ENCODE data around the gene FHL3.

The FHL3 gene

DNA sequence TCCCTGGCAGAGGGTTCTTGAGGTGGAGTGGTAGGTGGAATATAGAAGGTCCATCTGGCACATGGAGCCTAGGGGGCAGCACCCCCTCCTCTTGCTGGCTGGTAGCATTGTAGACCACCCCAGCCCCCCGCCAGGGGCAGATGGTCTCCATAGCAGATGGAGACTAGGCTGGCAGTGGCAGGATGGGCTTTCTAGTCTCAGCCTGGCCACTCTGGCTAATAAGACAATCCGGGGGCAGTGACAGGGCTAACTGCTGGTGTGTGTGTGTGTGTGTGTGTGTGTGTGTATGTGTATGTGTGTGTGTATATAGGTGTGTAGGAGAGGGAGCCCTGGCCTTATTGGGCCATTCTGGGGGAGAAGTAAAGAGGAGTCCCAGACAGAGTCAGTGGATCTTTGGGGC lies 23.4 kb upstream of the FHL3 start:
- H2AFZ ChIP-seq (ENCODE audit: low read depth, low read length) = no peak overlapping the region
- no peak overlapping the region for H3K27ac ChIP-seq (ENCODE audit: low read length, poor library complexity, severe bottlenecking)
- H3K23ac ChIP-seq (ENCODE audit: low read length in 2 of 2) = no peak overlapping the region
- peak overlapping the region in 1 of 2 experiments; percentile 6 for H3K18ac ChIP-seq (ENCODE audit: low read depth in 1 of 2, low read length in 2 of 2)
- H3K4me1 ChIP-seq (ENCODE audit: control insufficient read depth, insufficient read depth, low read depth, low read length) = peaks cover 41% of the 10 kb centered on the region
- peak overlapping the region; percentile 62 for H3K9ac ChIP-seq (ENCODE audit: low read length)
- H3K9me3 ChIP-seq (ENCODE audit: control insufficient read depth, low read length) = no peaks in the 10 kb centered on the region
- WGBS = 69% methylated on average over 2 of the region's 2 CpGs
- H2BK5ac ChIP-seq (ENCODE audit: low read depth, low read length, poor library complexity, severe bottlenecking) = no peak overlapping the region
- H3K4me2 ChIP-seq (ENCODE audit: low read length, poor library complexity, severe bottlenecking) = no peak overlapping the region
- H2BK12ac ChIP-seq (ENCODE audit: low read length in 2 of 2) = no peak overlapping the region
- no peak overlapping the region for H2BK120ac ChIP-seq (ENCODE audit: low read depth, low read length)
- H3K14ac ChIP-seq (ENCODE audit: low read length in 2 of 2) = no peak overlapping the region
- H2AK5ac ChIP-seq (ENCODE audit: low read length, severe bottlenecking) = peak overlapping the region; percentile 1
- no peaks in the 10 kb centered on the region for H3K27me3 ChIP-seq (ENCODE audit: control insufficient read depth in 1 of 2, insufficient read depth in 1 of 2, low read length in 2 of 2)
- H4K91ac ChIP-seq (ENCODE audit: low read length) = no peak overlapping the region
- H4K8ac ChIP-seq (ENCODE audit: low read length) = no peak overlapping the region
- H3K4me3 ChIP-seq (ENCODE audit: insufficient read depth in 1 of 2, low read depth in 1 of 2, low read length in 2 of 2) = no peak overlapping the region
- no peak overlapping the region for H2BK15ac ChIP-seq (ENCODE audit: low read depth, poor library complexity, severe bottlenecking)
- no peak overlapping the region for H3K4ac ChIP-seq (ENCODE audit: low read depth in 1 of 2, low read length in 2 of 2)
- peaks cover 4% of the 10 kb centered on the region for H3K79me1 ChIP-seq (replicated peaks; ENCODE audit: low read length, poor library complexity, severe bottlenecking)
- DNase-seq = no peak
- H3K36me3 ChIP-seq (ENCODE audit: control insufficient read depth in 1 of 2, insufficient read depth in 2 of 2, low read depth in 1 of 2, low read length in 2 of 2) = peaks cover 28 to 29% of the 10 kb centered on the region in 2 experiments

DNA sequence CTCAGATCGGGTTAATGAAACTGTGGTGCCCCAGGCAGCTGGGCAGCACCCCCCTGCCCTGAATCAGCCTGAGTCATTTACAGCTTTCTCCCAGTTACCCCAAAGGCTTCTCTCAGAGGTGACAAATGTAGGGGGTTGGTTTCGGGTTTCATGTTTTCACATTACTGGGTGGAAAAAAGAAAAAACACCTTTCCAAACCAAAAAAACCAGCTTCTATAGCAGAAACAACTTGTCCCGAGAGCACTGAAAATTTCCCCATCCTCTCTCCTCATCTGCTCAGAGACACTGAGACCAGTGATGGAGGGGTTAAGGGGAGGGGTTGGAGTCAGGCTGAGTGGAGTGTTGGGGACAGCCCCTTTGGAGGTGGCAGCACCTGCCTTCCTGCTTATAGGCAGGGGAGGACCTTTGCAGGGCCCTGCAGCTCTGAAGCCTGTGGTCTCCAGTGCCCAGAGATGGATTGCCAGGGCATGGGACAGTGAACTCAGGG lies 22.8 kb upstream of the FHL3 start:
- peaks cover 6% of the 10 kb centered on the region for H3K79me1 ChIP-seq (replicated peaks; ENCODE audit: low read length, poor library complexity, severe bottlenecking)
- no peak overlapping the region for H2BK5ac ChIP-seq (ENCODE audit: low read depth, low read length, poor library complexity, severe bottlenecking)
- no peak overlapping the region for H2BK15ac ChIP-seq (ENCODE audit: low read depth, poor library complexity, severe bottlenecking)
- H2BK120ac ChIP-seq (ENCODE audit: low read depth, low read length) = no peak overlapping the region
- peak overlapping the region; percentile 62 for H3K9ac ChIP-seq (ENCODE audit: low read length)
- WGBS = 100% methylated on average over 1 of the region's 3 CpGs
- no peak overlapping the region for H4K8ac ChIP-seq (ENCODE audit: low read length)
- H3K4me2 ChIP-seq (ENCODE audit: low read length, poor library complexity, severe bottlenecking) = no peak overlapping the region
- H3K14ac ChIP-seq (ENCODE audit: low read length in 2 of 2) = no peak overlapping the region
- no peak for DNase-seq
- no peak overlapping the region for H3K18ac ChIP-seq (ENCODE audit: low read depth in 1 of 2, low read length in 2 of 2)
- no peak overlapping the region for H3K4ac ChIP-seq (ENCODE audit: low read depth in 1 of 2, low read length in 2 of 2)
- H3K4me1 ChIP-seq (ENCODE audit: control insufficient read depth, insufficient read depth, low read depth, low read length) = peaks cover 41% of the 10 kb centered on the region
- H2AK5ac ChIP-seq (ENCODE audit: low read length, severe bottlenecking) = no peak overlapping the region
- H3K23ac ChIP-seq (ENCODE audit: low read length in 2 of 2) = no peak overlapping the region
- no peak overlapping the region for H3K4me3 ChIP-seq (ENCODE audit: insufficient read depth in 1 of 2, low read depth in 1 of 2, low read length in 2 of 2)
- no peak overlapping the region for H2BK12ac ChIP-seq (ENCODE audit: low read length in 2 of 2)
- peaks cover 29 to 33% of the 10 kb centered on the region in 2 experiments for H3K36me3 ChIP-seq (ENCODE audit: control insufficient read depth in 1 of 2, insufficient read depth in 2 of 2, low read depth in 1 of 2, low read length in 2 of 2)
- no peaks in the 10 kb centered on the region for H3K27me3 ChIP-seq (ENCODE audit: control insufficient read depth in 1 of 2, insufficient read depth in 1 of 2, low read length in 2 of 2)
- H2AFZ ChIP-seq (ENCODE audit: low read depth, low read length) = no peak overlapping the region
- H3K27ac ChIP-seq (ENCODE audit: low read length, poor library complexity, severe bottlenecking) = no peak overlapping the region
- no peaks in the 10 kb centered on the region for H3K9me3 ChIP-seq (ENCODE audit: control insufficient read depth, low read length)
- H4K91ac ChIP-seq (ENCODE audit: low read length) = no peak overlapping the region

DNA sequence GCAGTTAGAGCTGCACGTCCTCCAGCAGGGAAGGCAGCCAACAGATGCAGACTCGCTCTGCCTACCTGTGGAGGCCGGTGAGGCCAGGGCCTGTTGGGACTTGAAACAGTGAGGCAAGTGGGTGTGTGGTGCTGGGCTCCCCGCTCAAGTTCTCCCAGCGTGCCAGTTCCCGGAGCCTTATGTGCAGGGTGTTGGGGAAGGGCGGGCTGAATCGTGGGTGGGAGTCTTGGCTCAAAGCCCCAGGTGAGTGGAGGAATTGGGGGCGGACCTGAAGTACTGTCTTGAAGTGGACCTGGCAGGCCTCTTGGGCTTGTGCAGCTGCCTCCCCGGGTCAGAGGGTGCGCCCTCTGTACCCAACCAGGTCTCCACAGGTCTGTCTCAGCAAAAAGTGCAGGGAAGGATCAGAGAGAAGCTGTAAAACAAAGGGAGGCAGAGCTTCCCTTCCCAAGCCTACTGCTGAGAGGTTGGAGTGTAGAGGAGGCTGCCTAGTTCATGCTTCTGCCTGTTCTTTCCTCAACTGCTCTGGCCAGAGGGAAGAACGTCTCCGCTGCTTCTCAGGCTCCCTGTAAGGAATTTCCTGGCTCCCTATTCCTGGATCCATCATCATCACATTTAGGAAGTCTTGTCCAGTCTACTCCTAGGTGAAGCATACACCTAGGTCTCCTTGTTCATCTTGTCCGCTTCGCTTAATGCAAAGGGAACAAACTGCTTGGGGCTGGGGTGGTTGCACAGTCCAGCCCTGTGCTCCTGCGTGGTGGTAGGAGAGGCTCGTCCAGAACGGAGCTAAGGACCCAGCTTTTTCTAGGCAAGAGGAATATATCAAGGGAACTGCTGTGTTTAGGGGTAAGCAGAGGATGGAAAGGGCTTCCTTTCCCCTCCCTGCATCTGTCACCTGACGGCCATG lies 22.1 kb upstream of the FHL3 start:
- no peaks in the 10 kb centered on the region for H3K9me3 ChIP-seq (ENCODE audit: control insufficient read depth, low read length)
- no peak for DNase-seq
- H3K4ac ChIP-seq (ENCODE audit: low read depth in 1 of 2, low read length in 2 of 2) = peak overlapping the region in 1 of 2 experiments; percentile 32
- no peak overlapping the region for H3K4me3 ChIP-seq (ENCODE audit: insufficient read depth in 1 of 2, low read depth in 1 of 2, low read length in 2 of 2)
- WGBS = 94% methylated on average over 18 of the region's 19 CpGs
- H3K36me3 ChIP-seq (ENCODE audit: control insufficient read depth in 1 of 2, insufficient read depth in 2 of 2, low read depth in 1 of 2, low read length in 2 of 2) = peaks cover 29 to 40% of the 10 kb centered on the region in 2 experiments
- H3K14ac ChIP-seq (ENCODE audit: low read length in 2 of 2) = no peak overlapping the region
- H2BK15ac ChIP-seq (ENCODE audit: low read depth, poor library complexity, severe bottlenecking) = no peak overlapping the region
- H2AFZ ChIP-seq (ENCODE audit: low read depth, low read length) = no peak overlapping the region
- H3K79me1 ChIP-seq (replicated peaks; ENCODE audit: low read length, poor library complexity, severe bottlenecking) = peaks cover 9% of the 10 kb centered on the region
- no peak overlapping the region for H3K18ac ChIP-seq (ENCODE audit: low read depth in 1 of 2, low read length in 2 of 2)
- H2BK120ac ChIP-seq (ENCODE audit: low read depth, low read length) = no peak overlapping the region
- no peak overlapping the region for H2BK5ac ChIP-seq (ENCODE audit: low read depth, low read length, poor library complexity, severe bottlenecking)
- H3K27ac ChIP-seq (ENCODE audit: low read length, poor library complexity, severe bottlenecking) = no peak overlapping the region
- H2BK12ac ChIP-seq (ENCODE audit: low read length in 2 of 2) = peak overlapping the region in 1 of 2 experiments; percentile 1
- H3K9ac ChIP-seq (ENCODE audit: low read length) = no peak overlapping the region
- no peak overlapping the region for H3K23ac ChIP-seq (ENCODE audit: low read length in 2 of 2)
- H3K4me2 ChIP-seq (ENCODE audit: low read length, poor library complexity, severe bottlenecking) = no peak overlapping the region
- H2AK5ac ChIP-seq (ENCODE audit: low read length, severe bottlenecking) = no peak overlapping the region
- peaks cover 41% of the 10 kb centered on the region for H3K4me1 ChIP-seq (ENCODE audit: control insufficient read depth, insufficient read depth, low read depth, low read length)
- H4K8ac ChIP-seq (ENCODE audit: low read length) = no peak overlapping the region
- no peak overlapping the region for H4K91ac ChIP-seq (ENCODE audit: low read length)
- H3K27me3 ChIP-seq (ENCODE audit: control insufficient read depth in 1 of 2, insufficient read depth in 1 of 2, low read length in 2 of 2) = no peaks in the 10 kb centered on the region

DNA sequence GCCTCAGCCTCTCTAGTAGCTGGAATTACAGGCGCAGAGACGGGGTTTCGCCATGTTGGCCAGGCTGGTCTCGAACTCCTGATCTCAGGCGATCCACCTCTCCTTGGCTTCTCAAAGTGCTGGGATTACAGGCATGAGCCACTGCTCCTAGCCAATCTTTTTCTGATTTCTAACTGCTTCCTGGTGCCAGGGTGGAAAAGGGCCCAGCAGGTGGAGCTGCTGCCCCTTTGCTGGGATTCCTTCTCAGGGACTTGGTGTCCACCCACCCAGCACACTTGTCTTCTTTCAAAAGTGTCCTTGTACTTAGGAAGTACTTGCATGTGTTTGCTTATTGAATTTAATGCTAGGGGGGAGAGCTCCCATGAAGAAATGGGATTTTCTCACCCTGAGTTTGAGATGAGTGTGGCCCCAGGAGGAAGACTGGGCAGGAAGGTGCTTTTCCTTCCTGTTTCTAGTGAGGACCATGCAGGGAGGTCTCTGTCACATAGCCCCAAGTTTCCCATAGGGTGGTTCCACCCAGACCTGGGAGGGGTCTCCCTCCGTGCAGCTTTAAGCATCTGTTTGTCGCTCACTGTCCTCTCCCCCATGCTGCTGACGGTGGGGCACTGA lies 21.4 kb upstream of the FHL3 start:
- H4K91ac ChIP-seq (ENCODE audit: low read length) = no peak overlapping the region
- H3K23ac ChIP-seq (ENCODE audit: low read length in 2 of 2) = no peak overlapping the region
- peaks cover 16% of the 10 kb centered on the region for H3K79me1 ChIP-seq (replicated peaks; ENCODE audit: low read length, poor library complexity, severe bottlenecking)
- H3K4me3 ChIP-seq (ENCODE audit: insufficient read depth in 1 of 2, low read depth in 1 of 2, low read length in 2 of 2) = no peak overlapping the region
- H3K4me2 ChIP-seq (ENCODE audit: low read length, poor library complexity, severe bottlenecking) = no peak overlapping the region
- no peaks in the 10 kb centered on the region for H3K27me3 ChIP-seq (ENCODE audit: control insufficient read depth in 1 of 2, insufficient read depth in 1 of 2, low read length in 2 of 2)
- H3K4me1 ChIP-seq (ENCODE audit: control insufficient read depth, insufficient read depth, low read depth, low read length) = peaks cover 41% of the 10 kb centered on the region
- no peak overlapping the region for H3K27ac ChIP-seq (ENCODE audit: low read length, poor library complexity, severe bottlenecking)
- no peak overlapping the region for H2BK12ac ChIP-seq (ENCODE audit: low read length in 2 of 2)
- no peak overlapping the region for H3K9ac ChIP-seq (ENCODE audit: low read length)
- H2AK5ac ChIP-seq (ENCODE audit: low read length, severe bottlenecking) = no peak overlapping the region
- no peak overlapping the region for H3K4ac ChIP-seq (ENCODE audit: low read depth in 1 of 2, low read length in 2 of 2)
- no peak overlapping the region for H3K14ac ChIP-seq (ENCODE audit: low read length in 2 of 2)
- H3K18ac ChIP-seq (ENCODE audit: low read depth in 1 of 2, low read length in 2 of 2) = no peak overlapping the region
- H2BK120ac ChIP-seq (ENCODE audit: low read depth, low read length) = no peak overlapping the region
- WGBS = 90% methylated on average over 8 of the region's 8 CpGs
- H2BK15ac ChIP-seq (ENCODE audit: low read depth, poor library complexity, severe bottlenecking) = no peak overlapping the region
- peak; percentile 70 for DNase-seq
- H3K36me3 ChIP-seq (ENCODE audit: control insufficient read depth in 1 of 2, insufficient read depth in 2 of 2, low read depth in 1 of 2, low read length in 2 of 2) = peaks cover 35 to 48% of the 10 kb centered on the region in 2 experiments
- H2BK5ac ChIP-seq (ENCODE audit: low read depth, low read length, poor library complexity, severe bottlenecking) = no peak overlapping the region
- H4K8ac ChIP-seq (ENCODE audit: low read length) = no peak overlapping the region
- no peak overlapping the region for H2AFZ ChIP-seq (ENCODE audit: low read depth, low read length)
- H3K9me3 ChIP-seq (ENCODE audit: control insufficient read depth, low read length) = no peaks in the 10 kb centered on the region
